GM12875 (cell line): ENCODE data around the gene PPM1B.

Experiments
- H3K4me3 ChIP-seq: one replicate; pipeline ENCODE4 v1.5.1; 2011; ENCODE audit warnings: low read depth, low read length, control low read depth
- CTCF ChIP-seq: IDR thresholded peaks from 2 replicates; pipeline ENCODE4 v1.5.1; 2011; ENCODE audit warnings: low read depth, mild to moderate bottlenecking, control low read depth, inconsistent platforms, low read length, moderate library complexity, borderline replicate concordance; ENCODE audit not compliant: insufficient read depth

The PPM1B gene

GRCh38 chr2:44267269-44267795 lies 98.7 kb downstream of the PPM1B start:
- no peak for TF ChIP-seq CTCF
- no peak overlapping the region for H3K4me3 ChIP-seq

GRCh38 chr2:44267796-44268648 lies 99.3 kb downstream of the PPM1B start:
- TF ChIP-seq CTCF = no peak
- no peak overlapping the region for H3K4me3 ChIP-seq

GRCh38 chr2:44269831-44270230 lies 101.2 kb downstream of the PPM1B start:
- no peak overlapping the region for H3K4me3 ChIP-seq

GRCh38 chr2:44271296-44271695 lies 102.6 kb downstream of the PPM1B start:
- TF ChIP-seq CTCF = no peak
- H3K4me3 ChIP-seq = no peak overlapping the region

More at GRCh38 chr2:44269831-44270230, 101.2 kb downstream of the PPM1B start:
- no peak for TF ChIP-seq CTCF

GRCh38 chr2:44273076-44273475 lies 104.4 kb downstream of the PPM1B start:
- TF ChIP-seq CTCF = no peak
- no peak overlapping the region for H3K4me3 ChIP-seq

GRCh38 chr2:44273596-44273995 lies 104.9 kb downstream of the PPM1B start:
- no peak for TF ChIP-seq CTCF
- H3K4me3 ChIP-seq = no peak overlapping the region

- no peak for TF ChIP-seq CTCF
- no peak overlapping the region for H3K4me3 ChIP-seq
Measured at GRCh38 chr2:44275927-44276303, 107.2 kb downstream of the PPM1B start.
